ENCODE results near the gene WDR19. TPM values are rescaled to one million over a fixed set of nuclear protein-coding genes. Genes with fewer than 3 reads are reported as not detected.
A peak's percentile ranks its signal among the peaks of the same experiment; 100 is the strongest.
"Not testable (repeated sequence)": the region's sequence is repeated elsewhere in the genome, so short reads cannot be mapped to it uniquely, and the experiment has no call there.

Gene WDR19
- total and polyA plus RNA-seq, 10 donors: 17.7 to 48.3 (median 24.6) TPM

DNA sequence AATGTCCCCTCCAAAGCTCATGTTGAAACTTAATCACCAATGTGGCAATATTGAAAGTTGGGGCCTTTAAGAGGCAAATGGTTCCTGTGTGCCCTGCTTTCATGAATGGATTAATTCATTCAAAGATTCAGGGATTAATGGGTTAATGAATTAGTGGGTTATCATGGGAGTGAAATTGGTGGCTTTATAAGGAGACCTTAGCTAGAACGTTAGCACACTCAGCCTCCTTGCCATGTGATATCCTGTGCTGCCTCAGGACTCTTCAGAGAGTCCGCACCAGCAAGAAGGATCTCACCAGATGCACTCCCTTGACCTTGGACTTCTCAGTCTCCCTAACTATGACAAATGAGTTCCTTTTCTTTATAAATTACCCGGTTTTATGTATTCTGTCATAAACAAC lies 2.6 kb upstream of the WDR19 start:
- H3K36me3 ChIP-seq: no peaks in the 10 kb centered on the region
- WGBS, 5 donors: 49 to 75% (median 64%) methylated on average over 3 of the region's 3 CpGs
- no peak overlapping the region for H3K4me3 ChIP-seq
- intact Hi-C loops (cut with DNase I; ENCODE audit: low total_unique reads): no loop called here
- no peak for DNase-seq
- no peak overlapping the region for H3K27ac ChIP-seq
- TF ChIP-seq, protein P1, sequence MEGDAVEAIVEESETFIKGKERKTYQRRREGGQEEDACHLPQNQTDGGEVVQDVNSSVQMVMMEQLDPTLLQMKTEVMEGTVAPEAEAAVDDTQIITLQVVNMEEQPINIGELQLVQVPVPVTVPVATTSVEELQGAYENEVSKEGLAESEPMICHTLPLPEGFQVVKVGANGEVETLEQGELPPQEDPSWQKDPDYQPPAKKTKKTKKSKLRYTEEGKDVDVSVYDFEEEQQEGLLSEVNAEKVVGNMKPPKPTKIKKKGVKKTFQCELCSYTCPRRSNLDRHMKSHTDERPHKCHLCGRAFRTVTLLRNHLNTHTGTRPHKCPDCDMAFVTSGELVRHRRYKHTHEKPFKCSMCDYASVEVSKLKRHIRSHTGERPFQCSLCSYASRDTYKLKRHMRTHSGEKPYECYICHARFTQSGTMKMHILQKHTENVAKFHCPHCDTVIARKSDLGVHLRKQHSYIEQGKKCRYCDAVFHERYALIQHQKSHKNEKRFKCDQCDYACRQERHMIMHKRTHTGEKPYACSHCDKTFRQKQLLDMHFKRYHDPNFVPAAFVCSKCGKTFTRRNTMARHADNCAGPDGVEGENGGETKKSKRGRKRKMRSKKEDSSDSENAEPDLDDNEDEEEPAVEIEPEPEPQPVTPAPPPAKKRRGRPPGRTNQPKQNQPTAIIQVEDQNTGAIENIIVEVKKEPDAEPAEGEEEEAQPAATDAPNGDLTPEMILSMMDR (IDR thresholded peaks at IDR 0.05 in 8 of 11, conservative IDR thresholded peaks at IDR 0.05 in 3 of 11): no peak
- TF ChIP-seq POLR2A (IDR thresholded peaks at IDR 0.05): no peak
- TF ChIP-seq POLR2AphosphoS5 (IDR thresholded peaks at IDR 0.05): no peak
- no peaks in the 10 kb centered on the region for H3K27me3 ChIP-seq (replicated peaks in 1 of 7)
- no peaks in the 10 kb centered on the region for H3K9me3 ChIP-seq
- H3K4me1 ChIP-seq: peaks cover 4 to 23% (median 17%) of the 10 kb centered on the region in 6 donors

DNA sequence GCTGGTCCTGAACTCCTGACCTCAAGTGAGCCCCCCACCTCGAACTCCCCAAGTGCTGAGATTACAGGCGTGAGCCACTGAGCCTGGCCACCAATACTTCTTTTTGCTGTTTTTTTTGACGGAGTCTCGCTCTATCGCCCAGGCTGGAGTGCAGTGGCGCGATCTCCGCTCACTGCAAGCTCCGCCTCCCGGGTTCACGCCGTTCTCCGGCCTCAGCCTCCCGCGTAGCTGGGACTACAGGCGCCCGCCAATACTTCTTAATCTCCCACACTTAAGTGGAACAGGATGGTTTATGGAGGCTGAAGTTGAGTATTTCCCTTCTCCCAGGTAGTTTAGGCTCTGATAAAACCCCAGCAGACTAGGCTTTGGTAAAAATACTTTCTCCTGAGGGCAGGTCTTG lies 1.7 kb upstream of the WDR19 start:
- H3K27ac ChIP-seq; H3K9me3 ChIP-seq; intact Hi-C loops (cut with DNase I; ENCODE audit: low total_unique reads); DNase-seq; H3K4me3 ChIP-seq; H3K27me3 ChIP-seq (replicated peaks in 1 of 7); H3K36me3 ChIP-seq: not testable (repeated sequence)
- peaks cover 4 to 23% (median 17%) of the 10 kb centered on the region in 6 donors for H3K4me1 ChIP-seq
- 96 to 99% (median 97%) methylated on average over 17 of the region's 17 CpGs for WGBS, 5 donors

DNA sequence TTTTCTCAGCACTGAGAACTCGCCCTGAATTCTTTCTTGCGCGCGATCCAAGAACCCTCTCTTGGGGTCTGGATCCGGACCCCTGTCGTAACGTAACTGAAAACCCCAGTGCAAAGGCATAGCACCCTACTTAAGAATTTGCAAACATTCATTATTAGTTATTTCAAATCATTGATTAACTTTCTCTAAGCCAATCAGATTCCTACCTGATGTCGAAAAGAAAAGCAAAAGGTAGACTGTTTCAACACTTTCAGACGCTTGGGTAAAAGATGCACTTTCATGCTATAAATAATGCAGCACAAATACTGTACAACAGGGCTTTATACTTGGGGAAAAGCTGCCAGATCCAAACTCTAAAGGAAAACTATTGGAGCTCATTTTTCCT lies 817 bp upstream of the WDR19 start:
- peaks cover 4 to 23% (median 17%) of the 10 kb centered on the region in 6 donors for H3K4me1 ChIP-seq
- intact Hi-C loops (cut with DNase I; ENCODE audit: low total_unique reads): no loop called here
- H3K36me3 ChIP-seq: peaks cover 0 to under 1% (median 0%) of the 10 kb centered on the region in 6 donors
- H3K4me3 ChIP-seq: peak overlapping the region in 6 of 8 donors; percentile 82 to 97 (median 90)
- no peaks in the 10 kb centered on the region for H3K9me3 ChIP-seq
- H3K27me3 ChIP-seq (replicated peaks in 1 of 7): no peaks in the 10 kb centered on the region
- DNase-seq: no peak
- TF ChIP-seq, protein P1 (IDR thresholded peaks at IDR 0.05 in 8 of 11, conservative IDR thresholded peaks at IDR 0.05 in 3 of 11): no peak
- no peak for TF ChIP-seq POLR2A (IDR thresholded peaks at IDR 0.05)
- TF ChIP-seq POLR2AphosphoS5 (IDR thresholded peaks at IDR 0.05): no peak
- WGBS, 5 donors: 79 to 88% (median 85%) methylated on average over 9 of the region's 9 CpGs
- peak overlapping the region in 7 of 8 donors; percentile 48 to 82 (median 78) for H3K27ac ChIP-seq

DNA sequence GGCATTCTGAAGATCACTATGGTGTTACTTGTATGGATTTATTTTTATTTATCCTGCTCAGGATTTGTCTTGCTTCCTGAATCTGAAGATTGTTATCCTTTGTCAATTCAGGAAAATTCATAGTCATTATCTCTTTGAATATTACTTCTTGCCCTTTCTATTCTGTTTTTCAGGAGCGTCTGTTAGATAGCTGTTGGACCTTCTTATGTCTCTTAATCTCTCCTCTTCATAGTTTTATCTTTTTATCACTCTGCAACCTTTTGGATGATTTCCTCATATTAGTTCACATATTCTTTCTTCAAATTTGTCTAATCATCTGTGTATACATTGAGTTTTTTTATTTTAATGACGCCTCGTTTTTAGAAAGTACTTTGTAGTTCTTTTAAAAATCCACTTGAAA lies 19.6 kb downstream of the WDR19 start:
- Histone ChIP-seq H3K27me3 (replicated peaks in 1 of 7) (no peaks in the 10 kb centered on the region), H3K27ac (no peak overlapping the region), H3K36me3 (peaks cover 0 to 61% (median 15%) of the 10 kb centered on the region in 6 donors), H3K4me3 (no peak overlapping the region), H3K9me3 (peaks cover 0 to 4% (median 0%) of the 10 kb centered on the region in 8 donors), H3K4me1 (no peaks in the 10 kb centered on the region)
- 95 to 99% (median 97%) methylated on average over 3 of the region's 3 CpGs for WGBS, 5 donors
- intact Hi-C loops (cut with DNase I; ENCODE audit: low total_unique reads): no loop called here
- DNase-seq: no peak
- TF ChIP-seq POLR2A (IDR thresholded peaks at IDR 0.05) (no peak), POLR2AphosphoS5 (IDR thresholded peaks at IDR 0.05) (no peak)
- TF ChIP-seq, protein P1 (IDR thresholded peaks at IDR 0.05 in 8 of 11, conservative IDR thresholded peaks at IDR 0.05 in 3 of 11): no peak

DNA sequence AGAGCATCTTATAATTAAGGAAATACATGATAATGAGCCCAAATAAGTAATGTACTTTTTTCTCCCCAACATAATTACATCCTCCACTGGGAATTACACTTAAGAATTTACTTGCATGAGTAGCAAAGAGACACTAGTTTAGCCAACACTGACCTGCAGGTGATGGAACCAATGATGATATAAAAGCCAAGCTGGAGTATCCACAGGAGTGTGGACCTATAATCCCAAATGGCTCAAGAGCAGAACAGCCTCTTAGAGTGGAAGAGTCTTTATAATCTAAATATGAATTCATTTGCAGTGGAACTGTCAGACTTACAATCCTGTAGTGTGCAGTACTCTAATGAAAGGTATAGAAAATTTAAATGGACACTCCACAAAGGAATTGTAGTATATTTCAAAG lies 22.2 kb downstream of the WDR19 start:
- Histone ChIP-seq H3K27me3 (replicated peaks in 1 of 7) (no peaks in the 10 kb centered on the region), H3K27ac (no peak overlapping the region), H3K36me3 (peaks cover 0 to 69% (median 20%) of the 10 kb centered on the region in 6 donors), H3K4me3 (no peak overlapping the region), H3K4me1 (no peaks in the 10 kb centered on the region), H3K9me3 (peaks cover 0 to 4% (median 0%) of the 10 kb centered on the region in 8 donors)
- no peak for TF ChIP-seq POLR2AphosphoS5 (IDR thresholded peaks at IDR 0.05)
- TF ChIP-seq, protein P1 (IDR thresholded peaks at IDR 0.05 in 8 of 11, conservative IDR thresholded peaks at IDR 0.05 in 3 of 11): no peak
- no peak for TF ChIP-seq POLR2A (IDR thresholded peaks at IDR 0.05)
- no peak for DNase-seq
- intact Hi-C loops (cut with DNase I; ENCODE audit: low total_unique reads): no loop called here

All from spleen (tissue), 11 donors.